Measurements from ENCODE around the gene LAPTM5. TPM values are rescaled to one million over a fixed set of nuclear protein-coding genes. Genes with fewer than 3 reads are reported as not detected.
A peak's percentile ranks its signal among the peaks of the same experiment; 100 is the strongest.
"Not testable (repeated sequence)": the region's sequence is repeated elsewhere in the genome, so short reads cannot be mapped to it uniquely, and the experiment has no call there.

LAPTM5 gene
- total RNA-seq, 1 donor from 2014 or later = not detected

- Mint-ChIP-seq H3K4me1 (peaks cover 15% of the 10 kb centered on the region), H3K9me3 (no peaks in the 10 kb centered on the region), H3K27me3 (ENCODE audit: insufficient read depth, low read depth) (peaks cover 10% of the 10 kb centered on the region), H3K27ac (peak overlapping the region; percentile 86), H3K36me3 (no peaks in the 10 kb centered on the region), H3K4me3 (no peak overlapping the region)
- DNase-seq (ENCODE audit: low spot score) = no peak
- Histone ChIP-seq H3K36me3 (no peaks in the 10 kb centered on the region), H2AFZ (replicated peaks) (no peak overlapping the region), H3K27me3 (no peaks in the 10 kb centered on the region), H3K4me2 (no peak overlapping the region), H3K9me3 (ENCODE audit: low read depth) (no peaks in the 10 kb centered on the region), H3K9ac (no peak overlapping the region), H3K27ac (no peak overlapping the region), H3K79me2 (ENCODE audit: low read depth) (no peaks in the 10 kb centered on the region), H3K4me3 (no peak overlapping the region), H4K20me1 (ENCODE audit: low read depth) (no peaks in the 10 kb centered on the region), H3F3A (ENCODE audit: low read depth) (no peaks in the 10 kb centered on the region), H3K4me1 (peaks cover 4% of the 10 kb centered on the region)
- TF ChIP-seq EZH2 (IDR thresholded peaks at IDR 0.05) = no peak
- TF ChIP-seq, protein P1, sequence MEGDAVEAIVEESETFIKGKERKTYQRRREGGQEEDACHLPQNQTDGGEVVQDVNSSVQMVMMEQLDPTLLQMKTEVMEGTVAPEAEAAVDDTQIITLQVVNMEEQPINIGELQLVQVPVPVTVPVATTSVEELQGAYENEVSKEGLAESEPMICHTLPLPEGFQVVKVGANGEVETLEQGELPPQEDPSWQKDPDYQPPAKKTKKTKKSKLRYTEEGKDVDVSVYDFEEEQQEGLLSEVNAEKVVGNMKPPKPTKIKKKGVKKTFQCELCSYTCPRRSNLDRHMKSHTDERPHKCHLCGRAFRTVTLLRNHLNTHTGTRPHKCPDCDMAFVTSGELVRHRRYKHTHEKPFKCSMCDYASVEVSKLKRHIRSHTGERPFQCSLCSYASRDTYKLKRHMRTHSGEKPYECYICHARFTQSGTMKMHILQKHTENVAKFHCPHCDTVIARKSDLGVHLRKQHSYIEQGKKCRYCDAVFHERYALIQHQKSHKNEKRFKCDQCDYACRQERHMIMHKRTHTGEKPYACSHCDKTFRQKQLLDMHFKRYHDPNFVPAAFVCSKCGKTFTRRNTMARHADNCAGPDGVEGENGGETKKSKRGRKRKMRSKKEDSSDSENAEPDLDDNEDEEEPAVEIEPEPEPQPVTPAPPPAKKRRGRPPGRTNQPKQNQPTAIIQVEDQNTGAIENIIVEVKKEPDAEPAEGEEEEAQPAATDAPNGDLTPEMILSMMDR (IDR thresholded peaks at IDR 0.05) = no peak
These were observed 11.5 kb upstream of the LAPTM5 start for GRCh38 chr1:30768830-30769718.

- Mint-ChIP-seq H3K9me3 (no peaks in the 10 kb centered on the region), H3K4me3 (no peak overlapping the region), H3K36me3 (no peaks in the 10 kb centered on the region), H3K27me3 (ENCODE audit: insufficient read depth, low read depth) (peaks cover 8% of the 10 kb centered on the region), H3K4me1 (peaks cover 7% of the 10 kb centered on the region), H3K27ac (no peak overlapping the region)
- H3K4me1 ChIP-seq = no peaks in the 10 kb centered on the region
- no peaks in the 10 kb centered on the region for H4K20me1 ChIP-seq (ENCODE audit: low read depth)
- no peak overlapping the region for H2AFZ ChIP-seq (replicated peaks)
- no peak overlapping the region for H3K4me3 ChIP-seq
- H3K79me2 ChIP-seq (ENCODE audit: low read depth) = no peaks in the 10 kb centered on the region
- H3K9me3 ChIP-seq (ENCODE audit: low read depth) = no peaks in the 10 kb centered on the region
- no peak overlapping the region for H3K27ac ChIP-seq
- H3K4me2 ChIP-seq = no peak overlapping the region
- no peaks in the 10 kb centered on the region for H3K36me3 ChIP-seq
- no peaks in the 10 kb centered on the region for H3K27me3 ChIP-seq
- TF ChIP-seq EZH2 (IDR thresholded peaks at IDR 0.05) (no peak), EZH2phosphoT487 (IDR thresholded peaks at IDR 0.05) (no peak)
- TF ChIP-seq, protein P1 (IDR thresholded peaks at IDR 0.05) = no peak
- H3F3A ChIP-seq (ENCODE audit: low read depth) = no peaks in the 10 kb centered on the region
- DNase-seq (ENCODE audit: low spot score) = no peak
- H3K9ac ChIP-seq = no peak overlapping the region
These were observed 10.7 kb upstream of the LAPTM5 start for GRCh38 chr1:30768159-30768829.

GRCh38 chr1:30766948-30767347, 9.4 kb upstream of the LAPTM5 start:
- DNase-seq (ENCODE audit: low spot score); H3K27me3 ChIP-seq; H3K4me1 Mint-ChIP-seq; H3K9ac ChIP-seq; H3K36me3 ChIP-seq; H3K36me3 Mint-ChIP-seq; H3K27ac ChIP-seq; H3F3A ChIP-seq (ENCODE audit: low read depth); H4K20me1 ChIP-seq (ENCODE audit: low read depth); H3K27ac Mint-ChIP-seq; H2AFZ ChIP-seq (replicated peaks); H3K27me3 Mint-ChIP-seq (ENCODE audit: insufficient read depth, low read depth); H3K9me3 Mint-ChIP-seq; H3K4me3 ChIP-seq; H3K79me2 ChIP-seq (ENCODE audit: low read depth); H3K4me1 ChIP-seq; H3K4me2 ChIP-seq; H3K4me3 Mint-ChIP-seq; H3K9me3 ChIP-seq (ENCODE audit: low read depth): not testable (repeated sequence)

All from neural progenitor cell (in vitro differentiated cells).